Amniotic epithelial cell (primary cell): ENCODE results near the gene ASPRV1.
A peak's percentile ranks its signal among the peaks of the same experiment; 100 is the strongest.
"Not testable (repeated sequence)": the region's sequence is repeated elsewhere in the genome, so short reads cannot be mapped to it uniquely, and the experiment has no call there.

Experiments
- DNase-seq: peaks from one replicate; pipeline ENCODE4 v3.0.0-alpha.2; 2010; ENCODE audit warnings: low read depth

The ASPRV1 gene

GRCh38 chr2:69961496-69961895 is at the start of gene ASPRV1:
Gene ASPRV1 (minus strand): TSS chr2:69961631. CDS start chr2:69961436, 195 bp downstream.
- no peak for DNase-seq

GRCh38 chr2:70010576-70011111 is 49.2 kb upstream of the ASPRV1 start:
- no peak for DNase-seq

- DNase-seq: peak; percentile 11
Observed at GRCh38 chr2:70009762-70010575, 48.5 kb upstream of the ASPRV1 start.

GRCh38 chr2:70008290-70008689 is 46.9 kb upstream of the ASPRV1 start:
- no peak for DNase-seq

GRCh38 chr2:70007151-70007550 is 45.7 kb upstream of the ASPRV1 start:
- no peak for DNase-seq

- no peak for DNase-seq
Observed at GRCh38 chr2:70006447-70006784, 45.0 kb upstream of the ASPRV1 start.

- DNase-seq: no peak
Observed at GRCh38 chr2:70005752-70006446, 44.5 kb upstream of the ASPRV1 start.

GRCh38 chr2:70005216-70005615 is 43.8 kb upstream of the ASPRV1 start:
- no peak for DNase-seq

- DNase-seq: no peak
Observed at GRCh38 chr2:70003093-70003830, 41.8 kb upstream of the ASPRV1 start.

- no peak for DNase-seq
Observed at GRCh38 chr2:70002241-70002899, 40.9 kb upstream of the ASPRV1 start.

GRCh38 chr2:70000529-70000928 is 39.1 kb upstream of the ASPRV1 start:
- DNase-seq: not testable (repeated sequence)

GRCh38 chr2:69998761-69999160 is 37.3 kb upstream of the ASPRV1 start:
- no peak for DNase-seq

- DNase-seq: peak; percentile 35
Observed at GRCh38 chr2:69997015-69997830, 35.8 kb upstream of the ASPRV1 start.

- DNase-seq: no peak
Observed at GRCh38 chr2:69995511-69995910, 34.1 kb upstream of the ASPRV1 start.

- DNase-seq: no peak
Observed at GRCh38 chr2:69994166-69994565, 32.7 kb upstream of the ASPRV1 start.

GRCh38 chr2:69993708-69994107 is 32.3 kb upstream of the ASPRV1 start:
- peak; percentile 9 for DNase-seq

- no peak for DNase-seq
Observed at GRCh38 chr2:69993048-69993565, 31.7 kb upstream of the ASPRV1 start.

- DNase-seq: no peak
Observed at GRCh38 chr2:69992310-69993047, 31.0 kb upstream of the ASPRV1 start.

GRCh38 chr2:69989441-69990105 is 28.1 kb upstream of the ASPRV1 start:
- DNase-seq: no peak

GRCh38 chr2:69989009-69989408 is 27.6 kb upstream of the ASPRV1 start:
- no peak for DNase-seq
